ENCODE results near the gene MAP2K1.
A peak's percentile ranks its signal among the peaks of the same experiment; 100 is the strongest.

MAP2K1 gene

GRCh38 chr15:66503780-66504562 lies 117.3 kb downstream of the MAP2K1 start:
- Histone ChIP-seq H3K4me1 (peaks cover 0 to 27% (median 19%) of the 10 kb centered on the region in 4 donors), H3K27me3 (no peaks in the 10 kb centered on the region), H3K9me3 (no peaks in the 10 kb centered on the region), H3K27ac (peak overlapping the region; percentile 88 to 90), H3K36me3 (peaks cover 40 to 43% (median 41%) of the 10 kb centered on the region in 3 donors), H3K4me3 (peak overlapping the region; percentile 77 to 78)
- intact Hi-C loops (cut with DNase I; ENCODE audit: low total_unique reads): no loop called here
- TF ChIP-seq CTCF (IDR thresholded peaks at IDR 0.05): no peak
- no peak for DNase-seq

- H3K27ac ChIP-seq: peak within 1 kb of the TSS; percentile 88 to 90
- intact Hi-C loops (cut with DNase I; ENCODE audit: low total_unique reads): loop anchor here (5.0 kb wide), 1 partner anchor 348 kb away; no protein-coding TSS in a partner anchor
Measured at GRCh38 chr15:66504563-66505429, 118.1 kb downstream of the MAP2K1 start, which contains the start of the genes RPL4 and ZWILCH. RPL4 (minus strand) TSS chr15:66504855; CDS start chr15:66504790, 65 bp downstream. ZWILCH (plus strand) TSS chr15:66505326; CDS start chr15:66505339, 13 bp downstream.

GRCh38 chr15:66505430-66505811 lies 118.7 kb downstream of the MAP2K1 start:
- intact Hi-C loops (cut with DNase I; ENCODE audit: low total_unique reads): loop anchor here (5.0 kb wide), 1 partner anchor 347 kb away; no protein-coding TSS in a partner anchor
- Histone ChIP-seq H3K27ac (peak overlapping the region; percentile 88 to 90), H3K36me3 (peaks cover 26 to 28% (median 26%) of the 10 kb centered on the region in 3 donors), H3K9me3 (no peaks in the 10 kb centered on the region), H3K4me3 (peak overlapping the region; percentile 77 to 78), H3K4me1 (peaks cover 0 to 27% (median 19%) of the 10 kb centered on the region in 4 donors), H3K27me3 (no peaks in the 10 kb centered on the region)
- DNase-seq: no peak
- no peak for TF ChIP-seq CTCF (IDR thresholded peaks at IDR 0.05)

More at GRCh38 chr15:66504563-66505429, 118.1 kb downstream of the MAP2K1 start, which contains the start of the genes RPL4 and ZWILCH:
- Histone ChIP-seq H3K4me3 (peak within 1 kb of the TSS; percentile 77 to 78), H3K9me3 (no peaks in the 10 kb centered on the region), H3K36me3 (peaks cover 32 to 35% (median 33%) of the 10 kb centered on the region in 3 donors), H3K4me1 (peaks cover 0 to 27% (median 19%) of the 10 kb centered on the region in 4 donors), H3K27me3 (no peaks in the 10 kb centered on the region)
- peak; percentile 67 to 86 for DNase-seq
- no peak for TF ChIP-seq CTCF (IDR thresholded peaks at IDR 0.05)

GRCh38 chr15:66505818-66506217 lies 119.1 kb downstream of the MAP2K1 start:
- Histone ChIP-seq H3K9me3 (no peaks in the 10 kb centered on the region), H3K27me3 (no peaks in the 10 kb centered on the region), H3K4me1 (peaks cover 0 to 27% (median 19%) of the 10 kb centered on the region in 4 donors), H3K27ac (peak overlapping the region; percentile 88 to 90), H3K4me3 (peak overlapping the region; percentile 77 to 78), H3K36me3 (peaks cover 22 to 24% (median 22%) of the 10 kb centered on the region in 3 donors)
- DNase-seq: no peak
- TF ChIP-seq CTCF (IDR thresholded peaks at IDR 0.05): no peak
- intact Hi-C loops (cut with DNase I; ENCODE audit: low total_unique reads): loop anchor here (5.0 kb wide), 1 partner anchor 346 kb away; no protein-coding TSS in a partner anchor

GRCh38 chr15:66508293-66508883 lies 121.7 kb downstream of the MAP2K1 start:
- intact Hi-C loops (cut with DNase I; ENCODE audit: low total_unique reads): loop anchor here (5.0 kb wide), 1 partner anchor 344 kb away; no protein-coding TSS in a partner anchor
- no peaks in the 10 kb centered on the region for H3K36me3 ChIP-seq

More at GRCh38 chr15:66508293-66508883, 121.7 kb downstream of the MAP2K1 start:
- no peak for TF ChIP-seq CTCF (IDR thresholded peaks at IDR 0.05)
- no peak for DNase-seq
- H3K27ac ChIP-seq: no peak overlapping the region
- peaks cover 0 to 18% (median 11%) of the 10 kb centered on the region in 4 donors for H3K4me1 ChIP-seq
- H3K4me3 ChIP-seq: no peak overlapping the region
- H3K9me3 ChIP-seq: no peaks in the 10 kb centered on the region
- no peaks in the 10 kb centered on the region for H3K27me3 ChIP-seq
